OCI-M1 (cell line): Measurements from ENCODE around the gene RAB11FIP4.

Source experiments
- DNase-seq: peaks from one replicate; lab custom pipeline; 2025; lab: John Stamatoyannopoulos, UW

RAB11FIP4 gene

GRCh38 chr17:31458829-31459228, 67.4 kb downstream of the RAB11FIP4 start:
- no peak for DNase-seq

GRCh38 chr17:31459716-31460115, 68.2 kb downstream of the RAB11FIP4 start:
- DNase-seq: no peak

- no peak for DNase-seq
Observed at GRCh38 chr17:31460226-31460721, 68.8 kb downstream of the RAB11FIP4 start.

- no peak for DNase-seq
Observed at GRCh38 chr17:31461227-31461810, 69.8 kb downstream of the RAB11FIP4 start.

GRCh38 chr17:31462261-31462660, 70.8 kb downstream of the RAB11FIP4 start:
- DNase-seq: no peak

GRCh38 chr17:31466096-31466760, 74.8 kb downstream of the RAB11FIP4 start:
- DNase-seq: no peak

GRCh38 chr17:31467502-31468256, 76.2 kb downstream of the RAB11FIP4 start:
- DNase-seq: no peak

GRCh38 chr17:31469959-31470358, 78.5 kb downstream of the RAB11FIP4 start:
- DNase-seq: no peak

GRCh38 chr17:31470592-31470991, 79.1 kb downstream of the RAB11FIP4 start:
- DNase-seq: no peak

- no peak for DNase-seq
Observed at GRCh38 chr17:31472137-31472536, 80.7 kb downstream of the RAB11FIP4 start.

GRCh38 chr17:31475378-31476162, 84.1 kb downstream of the RAB11FIP4 start:
- DNase-seq: no peak

- DNase-seq: no peak
Observed at GRCh38 chr17:31476525-31477416, 85.3 kb downstream of the RAB11FIP4 start.

- DNase-seq: no peak
Observed at GRCh38 chr17:31477417-31478055, 86.1 kb downstream of the RAB11FIP4 start.

- DNase-seq: no peak
Observed at GRCh38 chr17:31479062-31479408, 87.6 kb downstream of the RAB11FIP4 start.

- DNase-seq: no peak
Observed at GRCh38 chr17:31479524-31479923, 88.0 kb downstream of the RAB11FIP4 start.

- no peak for DNase-seq
Observed at GRCh38 chr17:31480067-31480466, 88.6 kb downstream of the RAB11FIP4 start.

GRCh38 chr17:31480904-31481782, 89.7 kb downstream of the RAB11FIP4 start:
- DNase-seq: no peak

- DNase-seq: no peak
Observed at GRCh38 chr17:31481783-31482081, 90.3 kb downstream of the RAB11FIP4 start.

- DNase-seq: no peak
Observed at GRCh38 chr17:31484821-31485220, 93.3 kb downstream of the RAB11FIP4 start.
